Osteoblast (primary cell): ENCODE data around the gene TEX36. TPM values are rescaled to one million over a fixed set of nuclear protein-coding genes. Genes with fewer than 3 reads are reported as not detected.

ENCODE experiments used
- DNase-seq: peaks from one replicate; pipeline ENCODE4 v3.0.0; 2011; ENCODE audit warnings: low spot score, mixed read lengths; ENCODE audit not compliant: insufficient read length; ENCODE audit errors: missing footprints
- H2AFZ ChIP-seq: 2 replicates; pipeline ENCODE4 v1.6.0; 2011; ENCODE audit warnings: mild to moderate bottlenecking, low read length
- H3K27ac ChIP-seq: 2 replicates; pipeline ENCODE4 v1.5.1; 2011; ENCODE audit warnings: mild to moderate bottlenecking, low read depth, low read length, moderate library complexity
- H3K27me3 ChIP-seq: 2 replicates; pipeline ENCODE4 v1.6.0; 2012; ENCODE audit warnings: mild to moderate bottlenecking, control low read depth, inconsistent platforms, low read length, moderate library complexity; ENCODE audit not compliant: insufficient read depth
- H3K36me3 ChIP-seq: 2 replicates; pipeline ENCODE4 v1.5.1; 2011; ENCODE audit warnings: mild to moderate bottlenecking, low read length, control low read depth, moderate library complexity; ENCODE audit not compliant: insufficient read depth
- H3K4me1 ChIP-seq: 2 replicates; pipeline ENCODE4 v1.5.1; 2011; ENCODE audit warnings: mild to moderate bottlenecking, low read length, control low read depth, moderate library complexity; ENCODE audit not compliant: insufficient read depth
- H3K4me2 ChIP-seq: 2 replicates; pipeline ENCODE4 v1.6.0; 2011; ENCODE audit warnings: mild to moderate bottlenecking, low read length; ENCODE audit not compliant: insufficient read depth
- H3K4me3 ChIP-seq: fragments of 200-600 bp; sonication (generic); 3 replicates; pipeline ENCODE4 v1.5.1; 2012; ENCODE audit warnings: mild to moderate bottlenecking, low read length, inconsistent platforms; ENCODE audit not compliant: insufficient read depth
- H3K79me2 ChIP-seq: 2 replicates; pipeline ENCODE4 v1.6.0; 2012; ENCODE audit warnings: mild to moderate bottlenecking, low read length, control low read depth, inconsistent platforms; ENCODE audit not compliant: insufficient read depth
- H3K9me3 ChIP-seq: 2 replicates; pipeline ENCODE4 v1.5.1; 2011; ENCODE audit warnings: low read depth, low read length, control low read depth
- H4K20me1 ChIP-seq: 2 replicates; pipeline ENCODE4 v1.6.0; 2012; ENCODE audit warnings: mild to moderate bottlenecking, low read length, control low read depth; ENCODE audit not compliant: insufficient read depth
- total RNA-seq: library from RNA; depleted of rRNA; stranded (reverse); fragments of >200 nt; gene quantifications from 2 replicates; pipeline ENCODE4 v1.2.3, GENCODE V29; 2012
- TF ChIP-seq, protein P1 (sequence below): IDR thresholded peaks from 2 replicates; pipeline ENCODE4 v1.5.1; 2011; ENCODE audit warnings: mild to moderate bottlenecking, low read depth, low read length, moderate library complexity; ENCODE audit errors: extremely low read depth

TEX36 gene
- total RNA-seq, 1 donor, result not detected

DNA sequence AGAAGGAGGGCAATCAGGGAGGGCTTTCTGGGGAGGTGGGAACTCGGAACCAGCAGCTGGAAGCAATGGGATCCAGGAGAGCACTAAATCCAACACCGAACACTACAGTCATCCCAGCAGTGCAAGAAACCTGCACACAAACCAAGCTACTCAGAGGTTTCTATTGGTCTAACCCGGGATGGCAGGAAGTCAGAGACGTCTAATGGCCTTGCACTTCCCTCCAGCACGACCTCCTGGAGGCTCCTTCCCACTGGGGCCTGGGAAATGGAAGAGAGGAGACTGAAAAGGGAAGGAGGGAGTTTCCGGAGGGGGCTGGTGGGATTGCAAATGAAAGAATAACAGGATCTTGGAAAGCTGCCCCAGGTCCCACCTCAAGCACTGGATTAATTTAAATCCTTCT lies 56.3 kb downstream of the TEX36 start:
- no peak overlapping the region for H3K4me2 ChIP-seq
- no peaks in the 10 kb centered on the region for H3K4me1 ChIP-seq
- H3K36me3 ChIP-seq, result no peaks in the 10 kb centered on the region
- H3K27ac ChIP-seq, result no peak overlapping the region
- no peaks in the 10 kb centered on the region for H3K79me2 ChIP-seq
- peaks cover 19% of the 10 kb centered on the region for H3K27me3 ChIP-seq
- H3K9me3 ChIP-seq, result no peaks in the 10 kb centered on the region
- H2AFZ ChIP-seq, result no peak overlapping the region
- no peak overlapping the region for H3K4me3 ChIP-seq
- no peak for DNase-seq
- H4K20me1 ChIP-seq, result no peaks in the 10 kb centered on the region
- TF ChIP-seq, protein P1, sequence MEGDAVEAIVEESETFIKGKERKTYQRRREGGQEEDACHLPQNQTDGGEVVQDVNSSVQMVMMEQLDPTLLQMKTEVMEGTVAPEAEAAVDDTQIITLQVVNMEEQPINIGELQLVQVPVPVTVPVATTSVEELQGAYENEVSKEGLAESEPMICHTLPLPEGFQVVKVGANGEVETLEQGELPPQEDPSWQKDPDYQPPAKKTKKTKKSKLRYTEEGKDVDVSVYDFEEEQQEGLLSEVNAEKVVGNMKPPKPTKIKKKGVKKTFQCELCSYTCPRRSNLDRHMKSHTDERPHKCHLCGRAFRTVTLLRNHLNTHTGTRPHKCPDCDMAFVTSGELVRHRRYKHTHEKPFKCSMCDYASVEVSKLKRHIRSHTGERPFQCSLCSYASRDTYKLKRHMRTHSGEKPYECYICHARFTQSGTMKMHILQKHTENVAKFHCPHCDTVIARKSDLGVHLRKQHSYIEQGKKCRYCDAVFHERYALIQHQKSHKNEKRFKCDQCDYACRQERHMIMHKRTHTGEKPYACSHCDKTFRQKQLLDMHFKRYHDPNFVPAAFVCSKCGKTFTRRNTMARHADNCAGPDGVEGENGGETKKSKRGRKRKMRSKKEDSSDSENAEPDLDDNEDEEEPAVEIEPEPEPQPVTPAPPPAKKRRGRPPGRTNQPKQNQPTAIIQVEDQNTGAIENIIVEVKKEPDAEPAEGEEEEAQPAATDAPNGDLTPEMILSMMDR, result no peak

DNA sequence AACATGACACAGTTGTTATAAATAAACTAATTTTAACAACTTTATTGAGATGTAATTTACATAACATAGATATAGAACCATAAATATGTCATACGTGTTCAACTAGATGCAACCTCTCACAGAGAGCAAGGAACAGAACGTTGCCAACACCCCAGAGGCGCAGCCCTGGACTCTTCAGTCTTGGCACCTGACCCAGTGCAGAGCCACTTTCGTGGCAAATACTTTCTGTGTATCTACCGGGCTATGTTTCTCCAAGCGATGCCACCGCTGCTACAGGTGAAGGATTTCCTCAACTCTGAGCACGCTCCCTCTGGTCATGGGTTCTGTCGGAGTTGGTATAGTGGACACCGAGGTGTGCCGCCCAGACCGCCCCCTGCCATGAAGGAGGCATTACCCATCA lies 57.4 kb downstream of the TEX36 start:
- no peak overlapping the region for H3K4me2 ChIP-seq
- H3K36me3 ChIP-seq, result no peaks in the 10 kb centered on the region
- H3K79me2 ChIP-seq, result no peaks in the 10 kb centered on the region
- no peak for DNase-seq
- no peaks in the 10 kb centered on the region for H4K20me1 ChIP-seq
- H2AFZ ChIP-seq, result no peak overlapping the region
- no peak overlapping the region for H3K4me3 ChIP-seq
- H3K27ac ChIP-seq, result no peak overlapping the region
- H3K9me3 ChIP-seq, result no peaks in the 10 kb centered on the region
- no peaks in the 10 kb centered on the region for H3K4me1 ChIP-seq
- TF ChIP-seq, protein P1, result no peak
- peaks cover 19% of the 10 kb centered on the region for H3K27me3 ChIP-seq

DNA sequence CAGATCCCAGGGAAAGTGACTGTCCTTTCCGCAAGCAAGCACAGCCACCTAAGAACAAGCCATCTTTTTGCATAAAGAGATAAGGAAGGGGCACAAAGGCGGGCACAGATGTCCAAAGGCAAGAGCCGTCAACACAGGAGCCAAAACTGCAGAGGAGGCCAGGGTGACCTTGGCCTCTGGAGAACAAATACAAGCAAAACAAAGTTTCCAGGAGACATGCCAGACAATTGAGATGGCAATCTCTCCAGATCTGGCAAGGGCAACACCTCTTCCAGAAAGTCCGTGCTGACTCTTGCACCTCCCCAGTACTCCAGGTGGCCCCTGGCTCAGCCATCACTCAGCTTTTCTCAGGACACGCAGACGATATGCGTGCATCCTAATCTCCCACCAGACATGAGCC lies 58.2 kb downstream of the TEX36 start:
- no peaks in the 10 kb centered on the region for H3K9me3 ChIP-seq
- no peak overlapping the region for H3K4me2 ChIP-seq
- no peaks in the 10 kb centered on the region for H3K36me3 ChIP-seq
- H3K4me1 ChIP-seq, result no peaks in the 10 kb centered on the region
- peaks cover 19% of the 10 kb centered on the region for H3K27me3 ChIP-seq
- no peak overlapping the region for H2AFZ ChIP-seq
- TF ChIP-seq, protein P1, result no peak
- no peaks in the 10 kb centered on the region for H4K20me1 ChIP-seq
- no peak for DNase-seq
- no peak overlapping the region for H3K27ac ChIP-seq
- H3K79me2 ChIP-seq, result no peaks in the 10 kb centered on the region
- H3K4me3 ChIP-seq, result no peak overlapping the region

DNA sequence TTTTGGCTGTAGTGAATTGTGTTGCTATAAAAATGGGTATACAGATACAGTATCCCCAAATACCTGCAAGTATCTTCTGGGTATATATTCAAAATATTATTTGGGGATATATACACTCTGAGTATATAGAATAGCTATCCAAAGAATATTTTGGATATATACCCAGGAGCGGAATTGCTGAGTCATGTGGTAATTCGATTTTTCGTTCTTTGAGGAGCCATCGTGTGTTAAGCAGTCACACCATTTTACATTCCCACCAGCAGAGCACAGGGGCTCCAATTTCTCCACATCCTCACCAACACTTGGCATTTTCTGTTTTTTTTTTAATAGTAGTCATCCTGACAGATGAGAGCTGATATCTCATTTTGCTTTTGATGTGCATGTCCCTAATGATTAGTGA lies 61.9 kb downstream of the TEX36 start:
- H3K36me3 ChIP-seq, result no peaks in the 10 kb centered on the region
- TF ChIP-seq, protein P1, result no peak

More for the DNA sequence above, 61.9 kb downstream of the TEX36 start:
- Histone ChIP-seq H3K9me3 (no peaks in the 10 kb centered on the region), H3K4me2 (no peak overlapping the region), H3K27ac (no peak overlapping the region), H3K79me2 (no peaks in the 10 kb centered on the region), H3K27me3 (peaks cover 4% of the 10 kb centered on the region), H2AFZ (no peak overlapping the region), H4K20me1 (no peaks in the 10 kb centered on the region), H3K4me1 (no peaks in the 10 kb centered on the region), H3K4me3 (no peak overlapping the region)
- DNase-seq, result no peak
